OCI-LY1 (cell line): ENCODE results near the gene SPHK2.

Experiments used
- EZH2 ChIP-seq: fragments of 200-600 bp; sonication (generic), shearing (Covaris generic); IDR thresholded peaks from 2 replicates; pipeline ENCODE4 v1.8.0; 2017; ENCODE audit warnings: borderline replicate concordance, mixed run types, mild to moderate bottlenecking, antibody characterized with exemption, low read length, moderate library complexity, mixed read lengths
- TF ChIP-seq, protein P1 (sequence below): fragments of 200-600 bp; sonication (generic), shearing (Covaris generic); IDR thresholded peaks from 2 replicates; pipeline ENCODE4 v1.5.1; 2017; ENCODE audit warnings: mild to moderate bottlenecking, antibody characterized with exemption, low read length, moderate library complexity, mixed read lengths

DNA sequence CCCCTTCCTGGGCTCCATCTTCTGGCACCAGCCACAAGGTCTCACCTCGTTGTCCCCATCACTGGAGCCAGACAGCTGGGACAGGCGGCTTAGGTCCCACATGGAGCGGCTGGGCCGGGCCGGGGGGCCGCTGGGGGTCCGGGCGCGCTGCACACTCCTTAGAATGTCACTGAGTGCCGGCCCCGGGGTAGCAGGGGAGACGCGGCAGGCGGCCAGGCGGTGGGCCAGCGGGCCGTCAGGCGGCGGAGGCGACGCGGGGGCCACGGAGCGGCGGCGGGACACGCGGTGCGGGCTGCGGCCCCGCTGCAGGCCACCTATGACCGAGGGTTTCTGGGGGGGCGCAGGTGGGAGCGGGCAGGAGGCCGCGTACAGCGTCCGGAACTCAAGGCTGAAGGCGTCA, 15.9 kb upstream of the SPHK2 start:
- no peak for TF ChIP-seq EZH2
- TF ChIP-seq, protein P1, sequence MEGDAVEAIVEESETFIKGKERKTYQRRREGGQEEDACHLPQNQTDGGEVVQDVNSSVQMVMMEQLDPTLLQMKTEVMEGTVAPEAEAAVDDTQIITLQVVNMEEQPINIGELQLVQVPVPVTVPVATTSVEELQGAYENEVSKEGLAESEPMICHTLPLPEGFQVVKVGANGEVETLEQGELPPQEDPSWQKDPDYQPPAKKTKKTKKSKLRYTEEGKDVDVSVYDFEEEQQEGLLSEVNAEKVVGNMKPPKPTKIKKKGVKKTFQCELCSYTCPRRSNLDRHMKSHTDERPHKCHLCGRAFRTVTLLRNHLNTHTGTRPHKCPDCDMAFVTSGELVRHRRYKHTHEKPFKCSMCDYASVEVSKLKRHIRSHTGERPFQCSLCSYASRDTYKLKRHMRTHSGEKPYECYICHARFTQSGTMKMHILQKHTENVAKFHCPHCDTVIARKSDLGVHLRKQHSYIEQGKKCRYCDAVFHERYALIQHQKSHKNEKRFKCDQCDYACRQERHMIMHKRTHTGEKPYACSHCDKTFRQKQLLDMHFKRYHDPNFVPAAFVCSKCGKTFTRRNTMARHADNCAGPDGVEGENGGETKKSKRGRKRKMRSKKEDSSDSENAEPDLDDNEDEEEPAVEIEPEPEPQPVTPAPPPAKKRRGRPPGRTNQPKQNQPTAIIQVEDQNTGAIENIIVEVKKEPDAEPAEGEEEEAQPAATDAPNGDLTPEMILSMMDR = no peak
